ENCODE data around the gene ZBTB46.
"Not testable (repeated sequence)": the region's sequence is repeated elsewhere in the genome, so short reads cannot be mapped to it uniquely, and the experiment has no call there.

ZBTB46 gene

DNA sequence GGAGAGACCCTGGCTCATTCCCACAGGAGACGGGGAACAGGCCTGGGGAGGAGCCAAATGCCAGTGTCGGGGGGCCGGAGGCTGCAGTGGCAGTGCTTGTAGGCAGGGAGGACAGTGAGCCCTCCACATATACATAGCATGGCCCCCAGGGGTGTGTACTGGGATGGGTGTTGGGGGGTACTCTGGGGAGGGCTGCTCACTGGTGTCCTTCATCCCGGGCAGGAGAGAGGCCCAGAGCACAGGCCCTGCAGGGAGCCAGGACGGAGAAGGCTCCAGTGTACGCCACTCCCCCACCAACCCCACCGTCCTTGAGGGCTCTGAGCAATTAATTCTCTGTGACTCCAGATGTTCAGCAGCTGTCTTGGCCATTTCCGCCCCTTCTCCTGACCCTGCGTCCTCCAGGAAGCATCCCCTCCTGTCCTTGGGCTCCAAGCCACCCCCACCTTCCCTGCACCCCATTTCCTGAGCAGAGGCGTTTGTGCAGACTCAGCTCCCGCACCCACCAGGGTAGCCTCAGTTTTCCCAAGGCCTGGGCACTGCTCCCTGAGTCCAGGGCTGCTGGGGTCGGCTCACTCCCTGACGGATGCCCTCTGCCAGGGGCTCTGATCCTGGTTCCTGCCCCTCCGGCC, 26.8 kb upstream of the ZBTB46 start:
- in situ Hi-C loops (cut with HindIII; ENCODE audit: low sequenced_read_pairs) = no loop called here
- TF ChIP-seq, protein P1, sequence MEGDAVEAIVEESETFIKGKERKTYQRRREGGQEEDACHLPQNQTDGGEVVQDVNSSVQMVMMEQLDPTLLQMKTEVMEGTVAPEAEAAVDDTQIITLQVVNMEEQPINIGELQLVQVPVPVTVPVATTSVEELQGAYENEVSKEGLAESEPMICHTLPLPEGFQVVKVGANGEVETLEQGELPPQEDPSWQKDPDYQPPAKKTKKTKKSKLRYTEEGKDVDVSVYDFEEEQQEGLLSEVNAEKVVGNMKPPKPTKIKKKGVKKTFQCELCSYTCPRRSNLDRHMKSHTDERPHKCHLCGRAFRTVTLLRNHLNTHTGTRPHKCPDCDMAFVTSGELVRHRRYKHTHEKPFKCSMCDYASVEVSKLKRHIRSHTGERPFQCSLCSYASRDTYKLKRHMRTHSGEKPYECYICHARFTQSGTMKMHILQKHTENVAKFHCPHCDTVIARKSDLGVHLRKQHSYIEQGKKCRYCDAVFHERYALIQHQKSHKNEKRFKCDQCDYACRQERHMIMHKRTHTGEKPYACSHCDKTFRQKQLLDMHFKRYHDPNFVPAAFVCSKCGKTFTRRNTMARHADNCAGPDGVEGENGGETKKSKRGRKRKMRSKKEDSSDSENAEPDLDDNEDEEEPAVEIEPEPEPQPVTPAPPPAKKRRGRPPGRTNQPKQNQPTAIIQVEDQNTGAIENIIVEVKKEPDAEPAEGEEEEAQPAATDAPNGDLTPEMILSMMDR (IDR thresholded peaks at IDR 0.05; ENCODE audit: low read depth, low read length) = no peak
- no peak overlapping the region for H3K4me3 ChIP-seq (ENCODE audit: low read depth, low read length)
- DNase-seq (ENCODE audit: low read depth, low spot score) = peak; percentile 35

DNA sequence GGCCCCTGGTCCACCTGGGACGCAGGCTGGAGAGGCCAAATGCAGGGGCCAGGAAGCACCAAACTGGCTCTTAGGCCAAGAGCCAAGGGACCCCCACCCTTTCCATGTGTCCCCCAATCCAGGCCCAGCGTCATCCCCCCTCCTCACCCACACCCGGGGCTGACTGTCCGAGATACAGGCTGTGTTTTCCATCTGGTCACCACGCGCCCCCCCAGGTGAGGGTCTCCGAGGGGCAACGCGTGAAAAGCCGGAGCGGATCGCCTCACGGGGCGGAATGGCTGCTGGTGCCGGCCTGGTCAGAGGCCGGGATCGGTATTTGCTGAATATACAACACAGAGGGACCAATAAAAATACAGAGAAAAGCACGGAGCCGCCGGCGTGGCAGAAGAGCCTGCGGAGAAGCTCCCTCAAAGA, 25.0 kb upstream of the ZBTB46 start:
- TF ChIP-seq, protein P1 (IDR thresholded peaks at IDR 0.05; ENCODE audit: low read depth, low read length) = no peak
- H3K4me3 ChIP-seq (ENCODE audit: low read depth, low read length) = no peak overlapping the region
- in situ Hi-C loops (cut with HindIII; ENCODE audit: low sequenced_read_pairs) = no loop called here
- no peak for DNase-seq (ENCODE audit: low read depth, low spot score)

DNA sequence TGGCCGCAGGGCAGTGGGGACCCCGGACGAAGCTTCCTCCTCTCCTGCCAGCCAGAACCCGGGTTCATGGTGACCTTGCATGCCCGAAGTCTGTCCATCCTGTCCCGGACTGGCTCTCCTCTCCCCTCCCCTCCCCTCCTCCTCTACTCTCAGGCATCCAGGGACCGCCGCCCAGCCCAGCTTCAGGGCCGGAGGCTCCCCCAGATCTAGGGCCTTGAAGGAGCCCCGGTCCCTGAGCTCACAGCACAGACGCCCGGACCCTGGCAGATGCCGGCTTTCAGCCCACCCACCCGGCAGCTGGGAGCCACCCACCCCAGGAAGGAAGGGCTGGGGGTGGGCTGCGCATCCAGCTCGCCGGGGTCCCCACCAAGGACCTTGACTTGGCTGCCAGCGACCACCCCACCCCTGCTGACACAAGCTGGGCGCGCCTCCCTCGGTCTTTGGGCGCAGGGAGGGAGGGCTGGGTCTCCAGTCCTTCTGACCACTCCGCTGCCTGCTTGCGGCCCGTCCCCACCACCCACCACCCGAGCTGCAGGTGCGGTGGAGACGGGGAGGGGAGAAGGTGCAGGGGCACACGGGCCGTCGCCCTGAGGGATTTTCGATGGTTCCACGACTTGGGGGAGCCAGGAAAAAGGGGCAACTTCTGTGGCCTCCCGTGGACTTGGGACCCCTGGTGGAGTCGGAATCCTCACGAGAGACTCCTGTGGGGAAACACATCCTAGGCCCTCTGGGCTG, 24.5 kb upstream of the ZBTB46 start:
- no peak overlapping the region for H3K4me3 ChIP-seq (ENCODE audit: low read depth, low read length)
- no peak for DNase-seq (ENCODE audit: low read depth, low spot score)
- in situ Hi-C loops (cut with HindIII; ENCODE audit: low sequenced_read_pairs) = no loop called here
- TF ChIP-seq, protein P1 (IDR thresholded peaks at IDR 0.05; ENCODE audit: low read depth, low read length) = no peak

DNA sequence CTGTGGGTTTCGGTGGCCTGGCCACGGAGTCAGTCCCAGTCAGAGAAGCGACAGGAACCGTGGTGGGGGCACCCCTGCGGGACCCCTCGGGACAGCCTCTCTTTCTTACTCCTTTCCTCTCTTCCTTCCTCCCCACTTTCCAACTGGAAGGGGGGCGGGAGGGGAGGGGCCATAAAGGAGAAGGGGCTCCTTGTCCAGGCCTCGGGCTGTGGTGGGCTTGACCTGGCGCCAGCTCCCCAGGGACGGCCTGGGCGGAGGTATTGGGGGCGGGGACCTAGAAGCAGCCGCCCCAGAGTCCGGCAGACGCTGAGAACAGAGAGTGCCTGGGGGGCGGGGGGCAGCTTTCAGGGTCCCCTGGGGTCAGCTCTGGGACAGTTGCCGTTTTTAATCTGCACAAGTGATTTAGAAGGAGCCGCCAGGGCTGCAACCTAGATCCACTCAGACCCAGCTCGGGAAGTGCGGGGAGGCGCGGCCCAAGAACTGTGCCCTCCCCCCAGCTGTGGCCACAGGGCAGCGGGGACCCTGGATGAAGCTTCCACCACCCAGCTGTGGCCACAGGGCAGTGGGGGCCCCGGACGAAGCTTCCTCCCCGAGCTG, 23.8 kb upstream of the ZBTB46 start:
- H3K4me3 ChIP-seq (ENCODE audit: low read depth, low read length) = no peak overlapping the region
- TF ChIP-seq, protein P1 (IDR thresholded peaks at IDR 0.05; ENCODE audit: low read depth, low read length) = no peak
- in situ Hi-C loops (cut with HindIII; ENCODE audit: low sequenced_read_pairs) = no loop called here
- DNase-seq (ENCODE audit: low read depth, low spot score) = no peak

DNA sequence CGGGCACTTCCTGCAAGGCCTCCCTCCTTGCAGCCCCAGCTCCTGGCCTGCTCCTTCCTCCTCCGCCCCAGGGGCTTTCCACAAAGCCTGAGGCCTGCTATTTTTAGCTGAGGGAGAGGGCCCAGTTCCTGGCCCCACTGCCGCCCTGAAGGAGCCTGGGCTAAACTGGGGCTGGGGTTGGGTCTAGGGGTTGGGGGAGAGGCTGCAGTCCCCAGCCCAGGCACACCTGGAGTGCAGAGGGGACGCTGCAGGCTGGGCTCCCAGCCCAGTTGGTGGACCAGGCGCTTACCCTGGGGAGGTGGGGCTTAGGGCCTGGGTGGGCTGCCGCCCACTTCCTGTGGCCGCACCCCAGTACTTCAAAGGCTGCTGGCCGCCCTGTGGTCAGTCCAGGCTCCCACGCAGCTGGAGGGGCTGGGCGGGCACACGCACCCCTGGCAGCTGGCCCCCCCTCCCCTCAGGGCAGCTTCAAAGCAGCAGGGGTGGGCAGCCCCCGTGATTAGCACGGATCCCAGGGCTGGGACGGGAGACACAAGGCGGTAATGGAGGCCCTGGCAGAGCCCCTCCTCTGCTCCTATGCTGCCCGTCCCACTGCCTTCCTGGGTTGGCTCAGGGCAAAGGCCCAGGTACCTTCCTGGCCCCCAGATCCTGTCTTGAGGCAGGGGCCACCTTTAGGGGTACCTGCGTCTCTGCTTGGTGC, 23.2 kb upstream of the ZBTB46 start:
- H3K4me3 ChIP-seq (ENCODE audit: low read depth, low read length) = no peak overlapping the region
- no peak for DNase-seq (ENCODE audit: low read depth, low spot score)
- TF ChIP-seq, protein P1 (IDR thresholded peaks at IDR 0.05; ENCODE audit: low read depth, low read length) = no peak
- in situ Hi-C loops (cut with HindIII; ENCODE audit: low sequenced_read_pairs) = no loop called here

DNA sequence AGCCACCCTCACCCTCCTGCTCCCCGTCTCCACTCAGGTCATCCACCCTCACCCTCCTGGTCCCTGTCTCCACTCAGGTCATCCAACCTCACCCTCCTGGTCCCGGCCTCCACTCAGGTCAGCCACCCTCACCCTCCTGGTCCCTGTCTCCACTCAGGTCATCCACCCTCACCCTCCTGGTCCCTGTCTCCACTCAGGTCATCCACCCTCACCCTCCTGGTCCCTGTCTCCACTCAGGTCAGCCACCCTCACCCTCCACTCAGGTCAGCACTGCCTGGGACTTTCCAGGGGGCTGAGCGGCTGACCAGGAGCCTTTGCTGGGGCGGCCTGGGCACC, 22.6 kb upstream of the ZBTB46 start:
- H3K4me3 ChIP-seq (ENCODE audit: low read depth, low read length); DNase-seq (ENCODE audit: low read depth, low spot score); in situ Hi-C loops (cut with HindIII; ENCODE audit: low sequenced_read_pairs): not testable (repeated sequence)

DNA sequence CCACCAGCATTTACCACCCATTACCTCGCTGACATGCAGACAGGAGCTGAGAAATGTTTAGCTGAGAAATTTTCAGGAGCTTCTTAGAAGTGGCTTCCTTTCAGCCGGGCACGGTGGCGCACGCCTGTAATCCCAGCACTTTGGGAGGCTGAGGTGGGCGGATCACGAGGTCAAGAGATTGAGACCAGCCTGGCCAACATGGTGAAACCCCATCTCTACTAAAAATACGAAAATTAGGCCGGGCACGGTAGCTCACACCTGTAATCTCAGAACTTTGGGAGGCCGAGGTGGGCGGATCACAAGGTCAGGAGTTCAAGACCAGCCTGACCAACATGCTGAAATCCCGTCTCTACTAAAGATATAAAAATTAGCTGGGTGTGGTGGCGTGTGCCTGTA, 20.5 kb upstream of the ZBTB46 start:
- in situ Hi-C loops (cut with HindIII; ENCODE audit: low sequenced_read_pairs); DNase-seq (ENCODE audit: low read depth, low spot score): not testable (repeated sequence)

More for the DNA sequence above, 20.5 kb upstream of the ZBTB46 start:
- not testable (repeated sequence) for H3K4me3 ChIP-seq (ENCODE audit: low read depth, low read length)
